HG02840 (cell line): ENCODE data around the gene NKX1-2.

Source experiments
- ATAC-seq: cut with Tn5 transposase; IDR thresholded peaks from one replicate; pipeline ENCODE4 v1.9.1; 2021; ENCODE audit warnings: mild to moderate bottlenecking, moderate library complexity, moderate number of reproducible peaks; ENCODE audit not compliant: unreplicated experiment, low FRiP score

NKX1-2 gene

DNA sequence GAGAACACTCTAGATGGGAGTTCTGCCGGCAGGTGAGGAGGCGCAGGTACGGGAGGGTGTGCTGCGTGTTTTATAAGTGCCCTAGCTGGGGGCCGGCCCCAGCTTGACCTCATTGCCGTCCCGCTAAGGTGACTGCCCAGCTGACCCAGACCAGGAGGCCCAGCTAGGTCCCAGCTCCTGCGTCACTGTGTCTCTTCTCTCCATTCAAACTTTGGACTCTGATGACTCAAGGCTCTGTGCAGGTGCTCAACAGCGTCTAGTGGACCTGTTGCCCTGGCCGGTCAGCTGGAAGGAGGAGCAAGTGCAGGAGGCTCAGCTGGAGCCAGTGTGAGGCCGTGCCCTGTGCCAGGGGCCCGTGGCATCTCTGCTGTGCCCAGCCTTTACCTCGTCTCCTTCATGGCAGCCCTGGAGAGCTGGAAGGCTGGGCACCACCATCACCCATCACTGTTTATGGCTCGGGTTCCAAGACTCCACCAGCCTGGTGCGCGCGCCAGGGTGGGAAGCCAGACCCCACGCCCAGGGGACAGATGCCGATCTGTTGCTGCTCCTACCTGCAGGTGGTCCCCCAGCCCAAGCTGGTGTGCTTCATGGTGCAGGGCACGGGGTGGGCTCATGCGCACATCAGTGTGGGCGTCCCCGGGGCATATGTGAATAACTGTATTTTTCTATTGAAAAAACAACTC, 26.3 kb upstream of the NKX1-2 start:
- ATAC-seq = no peak

DNA sequence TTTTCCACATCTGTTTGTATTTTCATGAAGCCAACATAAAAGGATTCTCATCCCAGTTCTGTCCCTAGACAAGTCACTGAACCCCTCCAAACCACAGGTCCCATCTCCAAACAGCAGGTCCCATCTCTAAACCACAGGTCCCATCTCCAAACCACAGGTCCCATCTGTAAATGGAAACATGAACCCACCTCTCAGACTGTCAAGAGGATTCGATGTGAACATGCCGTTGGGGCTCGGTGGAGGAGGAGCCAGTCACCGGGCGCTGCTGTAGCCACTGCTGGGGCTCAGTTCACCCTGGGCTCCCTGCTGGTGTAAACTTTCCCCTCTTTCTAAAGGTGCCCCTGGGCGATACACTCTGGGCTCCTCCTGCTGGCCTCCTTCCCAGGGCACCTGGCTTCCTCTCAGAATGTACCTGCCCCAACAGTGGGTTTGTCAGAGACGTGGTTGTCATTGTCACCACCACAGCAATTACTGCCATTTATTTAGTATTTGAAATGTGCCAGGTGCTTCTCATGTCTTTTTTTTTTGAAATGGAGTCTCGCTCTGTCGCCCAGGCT, 24.8 kb upstream of the NKX1-2 start:
- no peak for ATAC-seq

DNA sequence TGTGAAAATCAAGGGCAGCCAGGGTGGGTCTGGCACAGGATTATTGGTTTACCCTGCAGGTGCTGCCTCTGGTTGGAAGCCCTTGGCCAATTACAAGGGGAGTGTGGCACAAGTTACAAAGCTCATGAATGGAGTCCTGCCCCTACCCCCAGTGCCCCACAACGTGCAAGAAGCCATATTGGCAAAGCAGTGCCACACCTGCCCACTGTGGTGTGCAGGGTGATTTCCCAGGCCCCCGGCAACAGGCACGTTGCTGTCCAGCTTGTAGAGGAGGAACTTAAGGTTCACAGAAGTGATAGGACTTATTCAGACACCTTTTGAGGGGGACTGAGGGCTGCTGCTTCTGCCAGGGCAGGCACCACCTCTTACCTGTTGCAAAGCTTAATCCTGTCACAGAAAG, 23.2 kb upstream of the NKX1-2 start:
- no peak for ATAC-seq

DNA sequence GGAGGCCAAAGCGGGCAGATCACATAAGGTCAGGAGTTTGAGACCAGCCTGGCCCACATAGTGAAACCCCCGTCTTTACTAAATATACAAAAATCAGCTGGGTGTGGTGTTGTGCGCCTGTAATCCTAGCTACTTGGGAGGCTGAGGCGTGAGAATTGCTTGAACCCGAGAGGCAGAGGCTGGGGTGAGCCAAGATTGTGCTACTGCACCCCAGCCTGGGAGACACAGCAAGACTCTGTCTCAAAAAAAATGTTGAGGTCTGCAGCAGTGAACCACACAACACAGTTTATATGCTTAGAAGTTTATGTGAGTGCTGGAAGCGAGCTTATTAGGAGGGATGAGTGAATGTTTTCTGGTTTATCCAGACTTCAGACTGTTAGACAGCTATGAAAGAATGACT, 22.2 kb upstream of the NKX1-2 start:
- ATAC-seq = no peak

GRCh38 chr10:124470544-124471434, 21.0 kb upstream of the NKX1-2 start:
- no peak for ATAC-seq

- ATAC-seq = no peak
Observed at GRCh38 chr10:124469956-124470484, 20.2 kb upstream of the NKX1-2 start.

GRCh38 chr10:124468624-124469023, 18.8 kb upstream of the NKX1-2 start:
- ATAC-seq = no peak

- ATAC-seq = no peak
Observed at GRCh38 chr10:124467165-124467564, 17.3 kb upstream of the NKX1-2 start.

GRCh38 chr10:124465777-124466488, 16.1 kb upstream of the NKX1-2 start:
- ATAC-seq = no peak

DNA sequence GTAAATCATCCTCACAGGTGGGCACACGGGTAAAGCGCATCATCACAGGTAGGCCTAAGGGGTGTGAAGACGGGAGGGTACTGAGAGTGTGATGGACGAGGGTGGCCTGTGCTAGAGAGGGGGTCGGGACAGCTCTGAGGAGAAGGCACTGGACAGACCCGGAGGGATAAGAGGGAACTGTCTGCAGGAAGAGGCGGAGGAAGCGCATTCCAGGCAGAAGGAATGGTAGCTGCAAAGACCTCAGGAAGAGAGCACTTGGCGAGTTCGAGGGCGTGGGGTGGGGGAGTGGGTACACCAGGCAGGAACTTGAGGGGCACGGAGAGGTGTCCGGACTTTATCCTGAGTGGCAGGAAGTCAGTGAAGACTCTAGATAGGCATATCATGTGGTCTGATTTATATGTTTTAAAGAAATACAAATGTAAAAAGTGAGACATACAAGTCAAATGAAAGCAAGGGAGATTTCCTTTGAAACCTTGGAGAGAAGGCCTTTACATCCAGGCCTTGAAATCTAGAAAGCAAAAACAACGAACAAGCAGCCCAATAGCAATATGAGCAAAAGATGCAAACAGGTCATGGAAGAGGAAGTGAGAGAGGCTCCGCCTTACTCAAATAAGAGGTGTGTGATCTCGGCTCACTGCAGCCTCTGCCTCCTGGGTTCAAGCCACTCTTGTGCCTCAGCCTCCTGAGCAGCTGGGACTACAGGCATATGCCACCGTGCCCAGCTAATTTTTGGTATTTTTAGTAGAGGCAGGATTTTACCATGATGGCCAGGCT, 15.4 kb upstream of the NKX1-2 start:
- no peak for ATAC-seq

DNA sequence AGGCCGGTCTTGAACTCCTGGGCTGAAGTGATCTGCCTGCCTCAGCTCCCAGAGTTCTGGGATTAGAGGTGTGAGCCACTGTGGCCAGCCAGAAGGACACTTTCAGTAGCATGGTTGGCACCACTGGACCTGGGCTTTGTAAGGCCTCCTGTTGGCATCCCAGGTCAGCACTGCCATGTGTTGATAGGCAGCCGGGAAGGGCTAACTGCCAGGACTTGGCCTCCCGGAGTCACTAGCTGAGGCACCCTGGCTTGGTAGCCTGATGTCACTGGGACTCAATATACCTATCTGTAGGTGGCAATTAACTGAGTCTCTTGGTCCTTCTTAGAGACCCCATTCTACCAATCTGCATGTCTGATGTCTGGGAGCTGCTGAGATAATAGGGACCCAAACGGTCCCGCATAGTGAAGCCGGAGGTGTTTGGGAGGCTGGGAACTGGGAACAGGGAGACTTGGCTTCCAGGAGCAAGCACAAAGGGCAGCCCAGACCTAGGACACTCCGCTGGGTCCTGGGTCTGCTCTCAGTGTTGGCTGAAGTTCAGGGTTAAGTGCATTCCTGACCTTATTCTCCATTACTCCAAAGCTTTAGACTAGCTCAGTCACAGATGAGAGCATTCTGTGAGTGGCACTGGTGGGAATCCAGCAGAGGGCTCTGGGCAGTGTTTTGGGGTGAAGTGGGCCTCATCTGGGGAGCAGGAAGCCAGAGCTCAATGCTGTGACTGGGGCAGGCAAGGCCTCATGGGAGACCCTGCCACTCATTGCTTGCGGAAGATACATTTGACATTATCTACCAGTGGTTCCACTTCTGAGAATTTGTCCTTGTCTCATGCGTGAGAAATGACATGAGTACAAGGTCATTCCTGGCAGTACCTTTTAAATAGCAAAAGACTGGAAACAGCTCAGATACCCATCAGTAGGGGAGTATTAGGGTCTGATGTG, 14.5 kb upstream of the NKX1-2 start:
- no peak for ATAC-seq

- ATAC-seq = no peak
Observed at GRCh38 chr10:124462348-124462695, 12.5 kb upstream of the NKX1-2 start.

- ATAC-seq = peak; percentile 95
Observed at GRCh38 chr10:124461642-124462347, 12.0 kb upstream of the NKX1-2 start, which contains the start of gene LHPP. Gene LHPP (plus strand): TSS chr10:124461823. CDS start chr10:124461863, 40 bp downstream.

- ATAC-seq = no peak
Observed at GRCh38 chr10:124460144-124460543, 10.3 kb upstream of the NKX1-2 start.

DNA sequence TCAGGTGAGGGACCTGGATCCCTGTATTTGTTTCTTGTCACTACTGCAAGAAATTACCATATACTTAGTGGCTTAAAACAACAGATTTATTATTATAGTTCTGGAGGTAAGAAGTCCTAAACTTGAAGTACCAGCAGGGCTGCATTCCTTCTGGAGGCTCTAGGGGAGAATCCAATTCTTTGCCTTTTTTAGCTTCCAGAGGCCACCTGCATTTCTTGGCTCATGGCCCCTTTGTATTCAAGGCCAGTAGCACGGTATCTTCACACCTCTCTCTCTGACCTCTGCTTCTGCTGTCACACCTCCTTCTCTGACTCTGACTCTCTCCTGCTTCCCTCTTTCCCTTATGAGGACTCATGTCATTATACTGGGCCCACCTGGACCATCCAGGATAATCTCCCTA, 9.6 kb upstream of the NKX1-2 start:
- ATAC-seq = no peak

GRCh38 chr10:124458889-124459288, 9.1 kb upstream of the NKX1-2 start:
- ATAC-seq = no peak

GRCh38 chr10:124458473-124458872, 8.6 kb upstream of the NKX1-2 start:
- ATAC-seq = no peak

DNA sequence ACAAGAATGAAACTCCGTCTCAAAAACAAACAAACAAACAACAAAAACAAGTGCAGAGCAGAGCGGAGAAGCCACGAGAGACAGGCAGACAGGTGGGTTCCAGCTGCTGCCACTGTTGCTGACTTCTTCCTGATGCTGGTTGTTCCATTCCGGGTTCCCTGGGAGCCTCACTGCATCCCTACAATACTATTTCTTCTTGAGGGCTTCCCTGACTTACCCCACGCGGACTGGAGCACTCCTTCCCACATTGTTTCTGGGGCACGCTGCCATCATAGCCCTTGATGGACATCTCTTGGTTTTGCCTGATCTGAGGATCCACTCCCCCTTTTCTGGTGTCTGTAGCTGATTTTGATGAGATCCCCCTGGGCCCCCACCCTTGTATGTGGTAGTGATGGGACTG, 5.6 kb upstream of the NKX1-2 start:
- ATAC-seq = no peak
